DOHH2 (cell line): Measurements from ENCODE around the gene DQX1.

ENCODE experiments used
- CTCF ChIP-seq: fragments of 200-600 bp; sonication (generic); IDR thresholded peaks from one replicate; pipeline ENCODE4 v1.5.1; 2014; ENCODE audit warnings: antibody characterized with exemption, mild to moderate bottlenecking, low read depth, low read length; ENCODE audit not compliant: poor library complexity, severe bottlenecking
- EZH2phosphoT487 ChIP-seq: fragments of 200-600 bp; sonication (generic); IDR thresholded peaks from 2 replicates; pipeline ENCODE4 v1.6.1; 2017; ENCODE audit warnings: borderline replicate concordance, mild to moderate bottlenecking, antibody characterized with exemption, low read length, moderate library complexity, mixed read lengths

- TF ChIP-seq CTCF (no peak), EZH2phosphoT487 (no peak)
Measured at GRCh38 chr2:74526649-74527230, 709 bp upstream of the DQX1 start.
